AG20443 (cell line): ENCODE results near the gene METTL16.

Experiments
- DNase-seq: peaks from one replicate; pipeline ENCODE4 v3.0.0; 2012; ENCODE audit warnings: low spot score, mixed read lengths

Gene METTL16

DNA sequence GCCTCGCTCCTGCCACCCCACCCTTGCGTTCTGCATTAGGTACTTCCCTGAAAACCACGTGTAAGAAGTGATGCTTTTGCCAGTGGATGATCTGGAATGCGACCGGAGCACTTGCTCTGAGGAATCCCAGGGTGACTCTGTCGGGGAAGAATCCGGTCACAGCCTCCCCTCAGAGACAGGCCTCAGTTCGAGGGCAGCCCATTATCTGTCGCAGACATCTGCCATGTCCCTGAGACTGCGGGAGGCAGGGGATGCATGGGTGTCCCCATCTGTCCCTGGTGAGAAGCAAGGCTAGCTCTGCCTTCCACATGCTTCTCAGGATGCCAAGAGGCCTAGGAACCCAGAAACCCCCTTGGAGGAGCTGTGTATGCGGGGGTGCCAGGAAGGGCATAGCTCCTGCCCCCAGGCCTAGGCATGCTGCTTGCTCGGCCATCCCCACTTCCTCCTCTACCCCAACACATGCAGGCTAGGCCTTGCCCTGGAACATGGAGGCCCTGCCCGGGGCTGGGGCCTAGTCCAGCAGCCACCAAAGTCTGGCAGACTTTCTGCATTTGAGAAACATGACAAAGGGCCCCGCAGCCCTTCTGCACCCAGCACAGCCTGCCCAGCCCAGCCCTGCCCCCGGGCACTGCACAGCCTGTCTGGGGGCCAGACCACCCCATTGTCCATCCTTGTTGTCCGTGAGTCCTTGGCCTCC lies 131.3 kb downstream of the METTL16 start:
- peak; percentile 54 for DNase-seq

GRCh38 chr17:2379489-2380225 lies 132.0 kb downstream of the METTL16 start:
- no peak for DNase-seq

GRCh38 chr17:2378905-2379304 lies 132.8 kb downstream of the METTL16 start:
- no peak for DNase-seq

DNA sequence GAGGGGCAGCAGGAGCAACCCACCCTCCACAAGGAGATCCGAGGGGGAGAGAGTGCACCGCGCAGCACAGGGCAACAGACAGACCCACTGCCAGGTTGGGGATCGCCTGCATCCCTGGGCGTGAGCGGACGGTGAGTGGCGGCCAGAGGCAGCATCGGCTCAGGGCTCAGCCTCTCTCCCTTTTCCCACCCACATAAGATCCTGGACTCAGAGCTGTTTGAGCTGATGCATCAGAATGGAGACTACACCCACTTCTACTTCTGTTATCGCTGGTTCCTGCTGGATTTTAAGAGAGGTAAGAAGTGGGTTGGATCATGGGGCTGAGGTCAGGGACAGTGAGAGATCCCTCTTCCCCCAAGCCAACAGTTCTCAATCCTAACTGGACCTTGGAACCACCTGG lies 134.0 kb downstream of the METTL16 start:
- no peak for DNase-seq

DNA sequence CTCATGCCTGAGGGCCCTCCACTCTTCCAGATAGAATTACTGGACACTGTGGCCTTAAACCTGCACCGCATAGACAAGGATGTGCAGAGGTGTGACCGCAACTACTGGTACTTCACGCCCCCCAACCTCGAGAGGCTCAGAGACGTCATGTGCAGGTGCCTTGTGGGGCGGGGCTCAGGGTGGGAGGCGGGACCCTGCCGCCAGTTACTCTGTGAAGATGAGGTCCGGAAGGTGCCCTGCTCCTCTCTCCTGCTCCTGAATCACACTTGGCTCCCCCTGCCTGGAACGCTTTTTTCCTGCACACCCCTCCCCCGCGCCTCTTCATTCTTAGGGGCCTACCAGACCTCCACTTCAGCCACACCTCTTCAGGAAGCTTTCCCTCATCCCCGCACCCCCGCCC lies 135.6 kb downstream of the METTL16 start:
- no peak for DNase-seq

DNA sequence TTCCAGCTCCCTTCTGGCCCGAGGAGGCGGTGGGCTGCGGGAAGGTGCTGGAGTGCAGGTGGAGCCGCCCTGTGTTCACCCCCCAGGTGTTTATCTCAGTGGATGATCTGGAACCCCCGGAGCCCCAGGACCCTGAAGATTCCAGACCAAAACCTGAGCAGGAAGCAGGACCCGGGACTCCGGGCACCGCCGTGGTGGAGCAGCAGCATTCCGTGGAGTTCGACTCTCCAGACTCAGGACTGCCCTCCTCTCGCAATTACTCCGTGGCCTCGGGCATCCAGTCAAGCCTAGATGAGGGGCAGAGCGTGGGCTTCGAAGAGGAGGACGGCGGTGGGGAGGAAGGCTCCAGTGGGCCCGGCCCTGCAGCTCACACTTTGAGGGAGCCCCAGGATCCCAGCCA lies 136.3 kb downstream of the METTL16 start:
- DNase-seq: no peak

- DNase-seq: no peak
Observed at GRCh38 chr17:2374549-2375285, 137.0 kb downstream of the METTL16 start.

DNA sequence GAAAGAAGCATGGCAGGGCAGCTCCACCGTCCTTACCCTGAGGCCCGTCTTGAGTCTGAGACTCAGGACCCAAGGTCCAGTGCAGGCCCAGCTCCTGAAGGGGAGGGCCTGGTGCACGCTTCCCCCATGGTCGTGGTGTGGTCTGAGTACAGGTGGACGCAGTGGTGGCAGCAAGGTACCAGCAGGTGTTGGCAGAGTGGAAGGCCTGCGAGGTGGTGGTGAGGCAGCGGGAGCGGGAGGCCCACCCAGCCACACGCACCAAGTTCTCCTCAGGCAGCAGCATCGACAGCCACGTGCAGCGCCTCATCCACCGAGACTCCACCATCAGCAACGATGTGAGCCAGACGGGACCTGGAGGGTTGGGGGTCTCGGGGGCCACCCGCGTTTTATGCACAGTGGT lies 138.5 kb downstream of the METTL16 start:
- no peak for DNase-seq

GRCh38 chr17:2372681-2373080 lies 139.0 kb downstream of the METTL16 start:
- DNase-seq: no peak

GRCh38 chr17:2372180-2372579 lies 139.5 kb downstream of the METTL16 start:
- DNase-seq: no peak

DNA sequence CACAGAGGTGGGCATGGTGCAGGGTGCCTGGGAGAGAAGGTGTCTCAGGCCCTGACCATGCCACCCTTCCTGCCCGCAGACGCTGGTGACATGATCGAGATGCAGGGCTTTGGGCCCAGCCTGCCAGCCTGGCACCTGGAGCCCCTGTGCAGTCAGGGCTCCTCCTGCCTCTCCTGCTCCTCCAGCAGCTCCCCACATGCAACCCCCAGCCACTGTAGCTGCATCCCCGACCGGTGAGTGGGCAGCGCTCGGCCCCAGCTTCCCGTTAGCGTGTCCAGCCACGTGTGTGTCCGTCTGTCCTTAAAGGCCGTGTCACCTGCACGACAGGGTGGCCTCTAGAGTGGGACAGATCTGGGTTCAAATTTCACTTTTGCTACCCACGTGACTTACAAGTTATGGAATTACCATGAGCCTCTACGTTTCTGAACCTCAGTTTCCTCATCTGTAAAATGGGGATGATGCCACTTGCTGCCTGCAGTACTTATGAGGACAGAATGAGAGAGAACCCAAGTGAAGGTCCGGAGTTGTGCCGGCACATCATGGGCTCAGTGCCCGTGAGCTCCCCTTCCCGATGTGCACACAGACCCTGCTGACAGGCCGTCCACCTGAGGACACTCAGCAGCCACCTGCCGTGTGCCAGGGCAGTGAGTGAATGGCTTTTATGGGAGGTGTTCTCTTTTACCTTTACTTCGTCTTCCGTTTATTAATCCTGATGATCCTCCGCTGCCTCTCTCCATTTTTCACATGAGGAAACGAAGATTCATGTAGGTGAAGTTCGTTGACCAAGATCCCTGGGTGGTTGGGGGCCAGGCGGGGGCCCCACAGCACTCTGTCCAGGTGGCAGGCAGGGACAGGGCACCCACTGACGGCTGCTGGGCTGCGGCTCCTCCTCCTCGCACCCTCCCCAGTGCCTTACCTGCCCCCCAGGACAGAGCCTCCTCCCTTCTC lies 140.2 kb downstream of the METTL16 start:
- no peak for DNase-seq

DNA sequence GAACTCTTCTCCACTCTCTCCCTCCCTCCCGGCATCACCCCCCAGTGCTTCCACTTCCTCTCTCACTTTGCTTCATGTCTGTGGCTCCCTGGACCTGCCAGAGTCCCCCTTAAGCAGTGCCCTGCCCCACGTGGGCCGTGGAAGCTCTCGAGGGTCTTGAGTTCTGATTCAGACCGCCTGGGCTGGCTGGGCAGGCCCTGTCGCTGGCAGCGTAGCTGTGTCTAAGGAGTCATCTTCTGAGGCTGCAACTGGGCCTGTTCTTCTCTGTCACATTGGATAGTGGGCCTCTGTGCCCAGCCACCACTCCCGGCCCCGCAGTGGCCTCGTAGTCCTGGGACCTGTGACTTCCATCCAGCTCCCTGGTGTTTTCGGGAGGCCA lies 141.5 kb downstream of the METTL16 start:
- DNase-seq: no peak

GRCh38 chr17:2369551-2370210 lies 142.0 kb downstream of the METTL16 start:
- no peak for DNase-seq

GRCh38 chr17:2369039-2369438 lies 142.6 kb downstream of the METTL16 start:
- no peak for DNase-seq

- no peak for DNase-seq
Observed at GRCh38 chr17:2368359-2368758, 143.3 kb downstream of the METTL16 start.

GRCh38 chr17:2366747-2367494 lies 144.8 kb downstream of the METTL16 start:
- no peak for DNase-seq
